HG03045 (cell line): ENCODE measurements around the gene RUFY3.
"Not testable (repeated sequence)": the region's sequence is repeated elsewhere in the genome, so short reads cannot be mapped to it uniquely, and the experiment has no call there.

ENCODE experiments used
- ATAC-seq: cut with Tn5 transposase; IDR thresholded peaks from one replicate; pipeline ENCODE4 v1.9.1; 2021; ENCODE audit warnings: mild to moderate bottlenecking, moderate library complexity; ENCODE audit not compliant: unreplicated experiment

The RUFY3 gene

GRCh38 chr4:70769396-70769795 lies 47.6 kb downstream of the RUFY3 start:
- not testable (repeated sequence) for ATAC-seq

- ATAC-seq = no peak
Measured at GRCh38 chr4:70772929-70773555, 51.3 kb downstream of the RUFY3 start.

DNA sequence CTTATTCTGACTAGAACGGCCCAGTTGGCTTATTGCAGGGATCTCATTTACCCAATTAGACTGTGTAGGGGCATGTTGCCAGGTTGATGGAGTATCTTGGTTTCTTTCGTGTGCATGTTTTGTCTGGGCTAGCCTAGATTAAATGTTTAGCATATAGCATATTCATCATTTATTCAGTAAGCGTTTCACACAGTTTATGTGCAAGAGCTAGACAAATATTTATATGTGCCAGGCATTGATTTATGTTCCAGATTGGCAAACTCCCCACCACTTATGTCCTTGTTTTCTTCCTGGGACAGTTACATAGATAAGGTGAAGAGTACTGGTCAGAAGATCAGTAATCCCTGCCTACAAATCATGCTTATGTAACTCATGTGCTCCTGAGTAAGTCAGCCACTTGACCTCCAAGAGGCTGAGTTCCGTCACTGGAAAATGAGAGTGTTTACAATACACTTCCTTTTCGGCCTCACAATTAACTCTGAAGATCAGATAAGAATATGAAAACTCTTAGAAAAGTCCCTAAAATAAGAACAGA lies 57.2 kb downstream of the RUFY3 start:
- ATAC-seq = no peak

DNA sequence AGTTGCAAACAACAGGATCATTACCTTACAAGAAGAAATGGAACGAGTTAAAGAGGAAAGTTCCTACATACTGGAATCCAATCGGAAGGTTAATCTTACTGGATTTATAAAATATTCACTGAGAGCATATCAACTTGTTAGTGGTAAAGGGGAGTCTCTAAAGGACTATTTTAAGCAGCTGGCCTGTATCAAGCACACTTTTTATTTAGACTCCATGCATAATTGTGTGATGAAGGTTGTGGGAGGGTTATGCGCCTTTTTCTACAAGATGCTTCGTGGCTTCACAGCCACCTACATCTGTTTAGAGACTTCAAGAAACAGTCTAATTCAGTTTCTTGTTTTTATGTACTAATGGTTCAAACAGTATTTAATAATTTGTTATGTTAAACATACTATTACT lies 61.3 kb downstream of the RUFY3 start:
- ATAC-seq = no peak

DNA sequence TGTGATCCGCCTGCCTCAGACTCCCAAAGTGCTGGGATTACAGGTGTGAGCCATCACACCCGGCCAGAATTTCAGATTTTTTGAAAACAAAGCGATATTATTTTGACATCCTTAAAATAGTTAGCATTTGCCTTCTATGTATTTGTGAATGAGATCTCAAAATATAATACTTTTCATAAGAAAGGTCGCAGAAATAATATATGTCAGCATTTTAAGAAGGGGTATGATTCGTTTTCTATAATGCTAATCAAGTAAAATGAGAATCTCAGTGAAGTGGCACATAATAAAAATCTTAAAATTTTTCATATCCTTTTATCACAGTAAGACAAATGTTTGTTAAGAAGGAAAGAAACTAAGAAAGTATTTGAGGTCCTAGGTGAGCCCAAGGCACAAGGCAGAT lies 65.7 kb downstream of the RUFY3 start:
- no peak for ATAC-seq

DNA sequence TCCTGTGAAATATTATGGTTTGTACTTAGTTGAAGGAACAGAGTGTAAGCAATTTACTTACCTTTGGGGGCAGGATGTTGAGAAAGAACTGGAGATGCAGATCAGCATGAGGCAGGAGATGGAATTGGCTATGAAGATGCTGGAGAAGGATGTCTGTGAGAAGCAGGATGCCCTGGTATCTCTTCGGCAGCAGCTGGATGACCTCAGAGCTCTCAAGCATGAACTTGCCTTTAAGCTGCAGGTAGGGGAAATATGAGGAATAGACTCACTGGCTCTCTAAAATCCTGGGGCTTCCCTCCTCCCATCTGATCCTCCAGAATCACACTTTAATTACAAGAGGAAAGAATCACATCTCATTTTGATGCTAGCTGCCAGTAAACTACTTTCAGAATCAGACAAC lies 67.0 kb downstream of the RUFY3 start:
- ATAC-seq = no peak

DNA sequence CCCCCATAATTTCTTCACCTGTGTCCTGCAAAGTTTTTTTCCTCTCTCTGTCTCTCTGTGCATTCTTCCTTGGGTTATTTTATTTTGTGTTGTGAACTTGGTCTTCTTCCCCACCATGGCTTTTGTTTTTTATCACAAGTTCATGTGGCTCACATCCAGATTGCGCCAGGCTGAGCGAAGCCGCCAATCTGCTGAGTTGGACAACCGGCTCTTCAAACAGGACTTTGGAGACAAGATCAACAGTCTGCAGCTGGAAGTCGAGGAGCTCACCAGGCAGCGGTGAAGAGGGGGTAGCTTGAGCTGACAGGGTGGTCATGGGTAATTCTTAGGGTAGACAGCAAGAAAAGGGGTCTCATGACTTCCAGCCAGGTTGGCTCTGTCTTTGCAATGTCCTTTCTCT lies 71.9 kb downstream of the RUFY3 start:
- no peak for ATAC-seq

GRCh38 chr4:70801265-70801809 lies 79.6 kb downstream of the RUFY3 start:
- ATAC-seq = peak; percentile 75

DNA sequence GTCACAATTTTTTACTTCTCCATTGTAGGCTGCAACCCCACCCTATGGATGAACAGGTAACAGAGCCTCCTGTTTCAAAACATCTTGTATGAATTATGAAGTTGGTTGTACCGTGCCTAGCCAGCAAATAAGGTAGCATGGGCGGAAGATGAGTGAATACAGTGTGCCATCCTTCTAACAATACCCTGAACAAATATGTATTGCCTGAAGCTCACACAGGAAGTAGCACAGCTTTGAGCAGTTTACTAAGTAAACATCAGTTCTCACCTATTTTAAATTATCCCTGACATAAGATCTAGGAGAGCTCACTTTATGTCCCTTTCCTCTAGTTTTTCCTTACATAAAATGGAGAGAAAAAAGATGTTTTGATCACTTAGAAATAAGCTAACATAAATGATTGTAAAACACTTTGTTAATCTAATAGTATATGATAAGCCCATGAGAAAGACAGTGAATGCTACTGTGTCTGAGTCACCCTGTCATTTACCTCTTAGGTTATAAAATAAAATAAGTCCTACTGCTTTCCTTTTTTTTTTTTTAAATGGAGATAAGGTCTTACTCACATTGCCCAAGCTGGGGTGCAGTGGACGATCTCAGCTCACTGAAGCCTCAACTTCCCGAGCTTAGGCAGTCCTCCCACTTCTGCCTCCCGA lies 81.3 kb downstream of the RUFY3 start:
- ATAC-seq = no peak

GRCh38 chr4:70808151-70808550 lies 86.4 kb downstream of the RUFY3 start:
- no peak for ATAC-seq

DNA sequence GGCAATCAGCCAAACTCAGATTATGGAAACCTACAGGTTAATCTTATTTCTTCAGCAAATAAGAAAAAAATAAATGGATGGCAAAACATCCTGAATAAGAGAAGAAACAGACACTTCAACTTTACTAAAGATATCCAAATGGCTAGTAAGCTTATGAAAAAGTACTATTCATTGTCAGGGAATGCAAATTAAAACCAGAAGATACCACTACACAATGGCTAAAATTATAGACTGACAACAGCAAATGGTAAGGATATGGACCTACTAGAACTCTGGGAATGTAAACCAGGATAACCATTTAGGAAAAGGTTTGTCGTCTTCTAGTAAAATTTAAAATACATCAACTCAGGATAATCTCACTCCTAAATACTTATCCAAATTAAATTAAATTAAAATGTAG lies 93.6 kb downstream of the RUFY3 start:
- ATAC-seq = no peak

GRCh38 chr4:70816894-70817293 lies 95.1 kb downstream of the RUFY3 start:
- no peak for ATAC-seq

GRCh38 chr4:70818173-70818855 lies 96.5 kb downstream of the RUFY3 start:
- no peak for ATAC-seq

DNA sequence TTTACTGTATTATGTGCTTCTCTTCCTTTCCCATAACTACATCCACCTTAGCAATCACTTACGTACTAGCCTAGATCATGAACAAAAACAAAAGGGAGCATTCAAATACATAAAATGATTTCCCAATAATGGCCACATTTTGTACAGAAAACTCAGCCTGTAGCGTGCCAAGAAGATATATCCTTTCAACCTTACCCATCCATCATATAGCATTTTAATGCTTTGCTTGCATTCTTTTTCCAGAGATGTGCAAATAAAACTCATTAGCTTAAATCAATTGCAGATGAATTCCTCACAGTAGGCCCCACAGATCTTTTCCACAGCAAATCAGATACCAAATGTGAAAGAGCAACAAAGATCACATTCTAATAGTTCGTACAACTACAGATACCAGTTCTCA lies 97.2 kb downstream of the RUFY3 start:
- no peak for ATAC-seq

DNA sequence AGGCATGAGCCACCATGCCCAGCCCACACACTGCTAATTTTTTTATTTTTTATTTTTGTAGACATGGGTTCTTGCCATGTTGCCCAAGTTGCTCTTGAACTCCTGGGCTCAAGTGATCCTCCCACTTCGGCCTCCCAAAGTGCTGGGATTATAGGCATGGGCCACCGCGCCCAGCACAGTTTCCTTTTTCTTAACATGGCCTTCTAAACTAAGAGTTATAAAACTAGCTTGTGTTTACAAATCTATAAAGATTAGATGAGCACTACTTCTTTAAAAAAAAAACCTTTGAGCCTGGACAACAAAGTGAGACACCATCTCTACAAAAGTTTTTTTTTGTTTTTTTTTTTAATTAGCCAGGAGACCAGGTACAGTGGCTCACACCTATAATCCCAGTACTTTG lies 107.3 kb downstream of the RUFY3 start:
- ATAC-seq = no peak

DNA sequence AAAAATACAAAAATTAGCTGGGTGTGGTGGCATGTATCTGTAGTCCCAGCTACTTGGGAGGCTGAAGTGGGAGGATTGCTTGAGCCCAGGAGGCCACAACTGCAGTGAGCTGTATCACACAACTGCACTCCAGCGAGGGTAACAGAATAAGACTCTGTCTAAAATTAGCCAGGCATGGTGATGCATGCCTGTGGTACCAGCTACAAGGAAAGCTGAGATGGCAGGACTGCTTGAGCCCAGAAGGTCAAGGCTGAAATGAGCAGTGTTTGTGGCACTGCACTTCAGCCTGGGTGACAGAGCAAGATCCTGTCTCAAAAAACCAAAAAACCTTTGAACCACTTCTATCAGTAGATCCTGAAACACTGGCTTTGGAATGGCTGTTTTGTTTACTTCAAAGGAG lies 107.7 kb downstream of the RUFY3 start:
- ATAC-seq = no peak

GRCh38 chr4:70830054-70830453 lies 108.3 kb downstream of the RUFY3 start:
- ATAC-seq = no peak

GRCh38 chr4:70831293-70831692 lies 109.5 kb downstream of the RUFY3 start:
- no peak for ATAC-seq

DNA sequence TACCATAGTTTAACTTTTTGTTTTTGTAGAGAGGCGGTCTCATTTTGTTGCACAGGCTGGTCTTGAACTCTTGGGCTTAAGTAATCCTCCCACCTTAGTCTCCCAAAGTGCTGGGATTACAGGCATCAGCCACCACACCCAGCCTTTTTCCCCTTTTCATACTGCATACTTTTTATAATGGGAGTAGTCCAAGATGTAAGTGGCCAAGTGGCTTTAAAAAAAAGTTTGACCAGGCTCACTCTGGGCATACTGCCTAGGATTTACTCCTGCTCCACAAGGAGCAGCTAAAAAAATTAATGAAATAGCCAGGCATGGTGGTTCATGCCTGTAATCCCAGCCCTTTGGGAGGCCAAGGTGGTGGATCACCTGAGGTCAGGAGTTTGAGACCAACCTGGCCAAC lies 111.9 kb downstream of the RUFY3 start:
- no peak for ATAC-seq

DNA sequence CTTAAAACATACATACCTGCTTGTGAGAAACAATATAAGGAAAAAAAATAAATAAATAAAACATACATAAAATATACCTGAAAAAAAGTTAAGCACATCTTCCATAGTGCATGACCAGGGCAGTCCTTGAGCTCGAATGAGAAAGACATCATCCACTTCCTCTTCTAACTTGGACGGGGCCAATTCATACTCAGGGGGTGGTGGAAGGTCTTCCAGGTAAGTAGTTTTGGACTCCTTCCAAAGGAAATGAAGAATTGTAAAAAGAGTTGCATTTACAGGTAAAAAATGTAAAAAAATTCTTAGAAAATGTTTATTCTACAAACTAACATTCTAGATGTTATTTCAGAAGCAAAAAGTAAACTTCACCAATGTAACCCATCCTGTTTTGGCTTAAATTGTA lies 114.3 kb downstream of the RUFY3 start:
- ATAC-seq = no peak

DNA sequence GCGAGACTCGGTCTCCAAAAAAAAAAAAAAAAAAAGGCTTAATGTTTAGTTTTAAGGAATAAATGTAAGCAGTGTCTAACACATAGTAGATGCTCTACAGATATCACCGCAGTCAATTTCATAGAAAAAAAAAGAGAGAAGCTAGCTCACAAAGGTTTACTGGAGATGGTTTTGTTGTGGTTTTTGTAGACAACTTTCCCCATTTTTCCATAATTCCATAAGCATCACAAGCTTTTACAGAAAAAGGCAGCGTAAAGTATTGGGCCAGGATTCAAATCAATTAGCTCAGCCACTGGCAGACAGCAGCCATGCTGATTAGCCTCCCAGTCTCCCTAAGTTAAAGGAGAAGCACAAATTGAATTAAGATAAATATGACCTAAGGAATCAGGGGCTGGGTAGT lies 116.4 kb downstream of the RUFY3 start:
- no peak for ATAC-seq
